K562 (cell line): ENCODE measurements around the gene C17orf114.

Experiments used
- ATAC-seq: fragments of 200-7000 bp; cut with Tn5 transposase; 3 replicates; pipeline ENCODE4 v1.9.1; 2020; ENCODE audit warnings: moderate library complexity
- BruUV-seq: library from RNA; stranded (reverse); fragments of 400-500 nt; replicated peaks from 2 replicates; lab custom pipeline; 2021; lab: Mats Ljungman, UMichigan
- CTCF ChIA-PET: fragments of 300-600 bp; formaldehyde crosslinking; extraction: SDS; loops from one replicate; lab custom pipeline; 2021; ENCODE audit warnings: low intra/inter-chr PET ratio; lab: Yijun Ruan, JAX
- POLR2A ChIA-PET: fragments of 300-600, 350-650 bp; sonication (Branson Sonifier 250); formaldehyde crosslinking; extraction: SDS; loops from one replicate; lab custom pipeline; 2021; ENCODE audit warnings: antibody characterized with exemption, inconsistent platforms; lab: Yijun Ruan, JAX
- DNase-seq, 4 experiments: peaks; one replicate each; pipeline versions ENCODE4 v3.0.0 to v3.0.0-alpha.2; 2011 to 2018; ENCODE audit warnings: low spot score in 3 of 4, mixed read lengths in 3 of 4; ENCODE audit errors: extremely low read depth in 1 of 4
- FAIRE-seq: peaks from 2 replicates; lab custom pipeline; 2011; peaks lifted over from hg19 to GRCh38; lab: Jason Lieb, UNC
- H2AFZ ChIP-seq: 2 replicates; pipeline ENCODE4 v1.6.0; 2011; ENCODE audit warnings: low read depth, low read length, control low read depth, inconsistent platforms
- H3K27ac ChIP-seq: fragments of 200-600 bp; 3 replicates; pipeline ENCODE4 v1.8.0; 2011; ENCODE audit warnings: low read depth, mild to moderate bottlenecking, control low read depth, inconsistent platforms, low read length, moderate library complexity, mixed read lengths; ENCODE audit errors: extremely low read depth
- H3K27me3 ChIP-seq, 2 experiments: fragments of 300-600 bp in 1 of 2; 2 replicates in 1 of 2; 3 replicates in 1 of 2; pipeline versions ENCODE4 v1.6.0 to v1.8.0; 2011; ENCODE audit warnings: inconsistent platforms in 2 of 2, low read length in 2 of 2, mild to moderate bottlenecking in 1 of 2, mixed read lengths in 1 of 2, moderate library complexity in 1 of 2; ENCODE audit not compliant: control insufficient read depth in 2 of 2, insufficient read depth in 2 of 2
- H3K36me3 ChIP-seq: fragments of 300-600 bp; 3 replicates; pipeline ENCODE4 v1.8.0; 2011; ENCODE audit warnings: mild to moderate bottlenecking, low read length, inconsistent platforms; ENCODE audit not compliant: control insufficient read depth, insufficient read depth
- H3K4me1 ChIP-seq, 2 experiments: fragments of 200-600 bp in 1 of 2; replicated peaks in 1 of 2; 2 replicates in 1 of 2; 3 replicates in 1 of 2; pipeline versions ENCODE4 v1.5.1 to v1.8.0; 2011; ENCODE audit warnings: inconsistent platforms in 2 of 2, low read length in 2 of 2, mild to moderate bottlenecking in 1 of 2, mixed read lengths in 1 of 2, moderate library complexity in 1 of 2; ENCODE audit not compliant: control insufficient read depth in 2 of 2, insufficient read depth in 2 of 2
- H3K4me2 ChIP-seq: 2 replicates; pipeline ENCODE4 v1.6.1; 2011; ENCODE audit warnings: low read length, control low read depth, inconsistent platforms, mixed read lengths; ENCODE audit not compliant: insufficient read depth
- H3K4me3 ChIP-seq: fragments of 200-600 bp; sonication (generic), shearing (Covaris generic); 2 replicates; pipeline ENCODE4 v1.5.1; 2016; ENCODE audit warnings: control low read depth, inconsistent platforms
- H3K79me2 ChIP-seq: fragments of 200-600 bp; 3 replicates; pipeline ENCODE4 v1.8.0; 2011; ENCODE audit warnings: low read length, inconsistent platforms; ENCODE audit not compliant: control insufficient read depth, insufficient read depth
- H3K9ac ChIP-seq, 2 experiments: 2 replicates each; pipeline versions ENCODE4 v1.6.0 to v1.6.1; 2011; ENCODE audit warnings: low read depth in 2 of 2, low read length in 2 of 2, control low read depth in 1 of 2, inconsistent platforms in 1 of 2, mild to moderate bottlenecking in 1 of 2, mixed read lengths in 1 of 2; ENCODE audit not compliant: insufficient read depth in 1 of 2
- H3K9me1 ChIP-seq: one replicate; pipeline ENCODE4 v1.6.0; 2011; ENCODE audit warnings: inconsistent platforms, mild to moderate bottlenecking, low read length, moderate library complexity; ENCODE audit not compliant: control insufficient read depth, insufficient read depth
- H3K9me3 ChIP-seq: replicated peaks from 2 replicates; pipeline ENCODE4 v1.5.1; 2011; ENCODE audit warnings: low read depth, low read length, inconsistent platforms; ENCODE audit not compliant: control insufficient read depth, insufficient read depth
- H4K20me1 ChIP-seq: replicated peaks from 2 replicates; pipeline ENCODE4 v1.6.1; 2011; ENCODE audit warnings: low read length, inconsistent platforms, mixed read lengths; ENCODE audit not compliant: control insufficient read depth, insufficient read depth
- ETV5 ChIP-seq: sonication (generic); formaldehyde crosslinking; IDR thresholded peaks from 2 replicates; pipeline ENCODE4 v1.4.0; 2020; ENCODE audit warnings: low read depth, mild to moderate bottlenecking, missing genetic modification reagents
- HNRNPK ChIP-seq: fragments of 200-400 bp; formaldehyde crosslinking; IDR thresholded peaks from one replicate; pipeline ENCODE4 v1.6.1; 2018; ENCODE audit warnings: mild to moderate bottlenecking, low read depth, low read length; ENCODE audit not compliant: poor library complexity, severe bottlenecking
- KDM2B ChIP-seq: fragments of 250-450 bp; sonication (Bioruptor Pico); IDR thresholded peaks from 2 replicates; pipeline ENCODE4 v1.8.0; 2021; ENCODE audit warnings: mild to moderate bottlenecking, moderate library complexity
- ZNF143 ChIP-seq: sonication (generic); formaldehyde crosslinking; IDR thresholded peaks from 2 replicates; pipeline ENCODE4 v1.9.0; 2022; ENCODE audit warnings: mild to moderate bottlenecking, missing genetic modification reagents
- ZNF146 ChIP-seq: IDR thresholded peaks from one replicate; pipeline ENCODE4 v1.6.1; 2018; ENCODE audit warnings: missing compliant biosample characterization; ENCODE audit not compliant: unreplicated experiment
- ZNF407 ChIP-seq: fragments of 450-650 bp; IDR thresholded peaks from 2 replicates; pipeline ENCODE4 v1.6.1; 2016; ENCODE audit warnings: low read depth
- ZNF699 ChIP-seq: fragments of 250-450 bp; sonication (Bioruptor Pico); IDR thresholded peaks from 2 replicates; pipeline ENCODE4 v1.8.0; 2021; ENCODE audit warnings: mild to moderate bottlenecking, moderate library complexity; ENCODE audit not compliant: insufficient replicate concordance
- WGBS: fragments of 100-300 bp; shearing (Covaris generic); methylation state at CpG from one replicate; pipeline ENCODE4 v1.1.6; 2016; ENCODE audit warnings: low coverage, mixed read lengths; ENCODE audit not compliant: insufficient coverage; ENCODE audit errors: missing lambda C conversion rate; 5-methylcytosine and 5-hydroxymethylcytosine counted together
- in situ Hi-C: fragments of 300-500 bp; cut with MboI; formaldehyde crosslinking; loops from 4 replicates; pipeline ENCODE4 v1.15.0; 2018; ENCODE audit warnings: inconsistent platforms, mixed read lengths
- intact Hi-C: fragments of 100-400 bp; cut with micrococcal nuclease; formaldehyde crosslinking; loops from 2 replicates; pipeline ENCODE4 v1.14.2; 2022
- TF ChIP-seq, protein P1 (sequence below), 3 experiments: fragments of 200-800 bp in 1 of 3; sonication (Bioruptor generic) in 1 of 3; sonication (generic) in 1 of 3; formaldehyde crosslinking in 1 of 3; IDR thresholded peaks; 2 replicates each; pipeline versions ENCODE4 v1.6.1 to v1.8.0; 2016 to 2022; ENCODE audit warnings: mild to moderate bottlenecking in 2 of 3, missing compliant biosample characterization in 2 of 3, missing genetic modification characterization in 2 of 3, missing genetic modification reagents in 1 of 3
- TF ChIP-seq, protein P2 (sequence below): fragments of 250-450 bp; sonication (Bioruptor Pico); IDR thresholded peaks from 2 replicates; pipeline ENCODE4 v1.5.0; 2021

C17orf114 gene

GRCh38 chr17:4769628-4770027 lies 32.5 kb downstream of the C17orf114 start (continued):
- TF ChIP-seq, protein P1, sequence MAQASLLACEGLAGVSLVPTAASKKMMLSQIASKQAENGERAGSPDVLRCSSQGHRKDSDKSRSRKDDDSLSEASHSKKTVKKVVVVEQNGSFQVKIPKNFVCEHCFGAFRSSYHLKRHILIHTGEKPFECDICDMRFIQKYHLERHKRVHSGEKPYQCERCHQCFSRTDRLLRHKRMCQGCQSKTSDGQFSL (CRISPR knock-in tag; IDR thresholded peaks at IDR 0.05) = no peak
- TF ChIP-seq, protein P1 (tag; IDR thresholded peaks at IDR 0.05) = no peak
- no peak for TF ChIP-seq HNRNPK
- no peak for TF ChIP-seq KDM2B (CRISPR knock-in tag)
- TF ChIP-seq ZNF146 = no peak
- TF ChIP-seq ZNF143 (CRISPR knock-in tag) = no peak
- TF ChIP-seq, all 486 proteins: peak for 0

- FAIRE-seq = no peak
- 10% methylated on average over 6 of the region's 6 CpGs for WGBS
- Histone ChIP-seq H3K9me1 (no peaks in the 10 kb centered on the region), H3K36me3 (no peaks in the 10 kb centered on the region), H3K4me2 (no peak overlapping the region), H2AFZ (no peak overlapping the region), H3K79me2 (no peaks in the 10 kb centered on the region), H3K9me3 (no peaks in the 10 kb centered on the region), H3K27ac (no peak overlapping the region), H3K4me3 (no peak overlapping the region), H3K9ac (no peak overlapping the region), H4K20me1 (no peaks in the 10 kb centered on the region), H3K27me3 (peaks cover 13 to 24% of the 10 kb centered on the region in 2 experiments), H3K4me1 (no peaks in the 10 kb centered on the region)
- ChIA-PET POLR2A (interaction anchor here (1.1 kb wide), 1 partner anchor 24 kb away, joined by 5 read pairs; no protein-coding TSS in a partner anchor), CTCF (no interaction called here)
- in situ Hi-C loops = no loop called here
- DNase-seq = no peak
- no peak for ATAC-seq
- intact Hi-C loops = no loop called here
- no TSS peak for BruUV-seq
- TF ChIP-seq, protein P2, sequence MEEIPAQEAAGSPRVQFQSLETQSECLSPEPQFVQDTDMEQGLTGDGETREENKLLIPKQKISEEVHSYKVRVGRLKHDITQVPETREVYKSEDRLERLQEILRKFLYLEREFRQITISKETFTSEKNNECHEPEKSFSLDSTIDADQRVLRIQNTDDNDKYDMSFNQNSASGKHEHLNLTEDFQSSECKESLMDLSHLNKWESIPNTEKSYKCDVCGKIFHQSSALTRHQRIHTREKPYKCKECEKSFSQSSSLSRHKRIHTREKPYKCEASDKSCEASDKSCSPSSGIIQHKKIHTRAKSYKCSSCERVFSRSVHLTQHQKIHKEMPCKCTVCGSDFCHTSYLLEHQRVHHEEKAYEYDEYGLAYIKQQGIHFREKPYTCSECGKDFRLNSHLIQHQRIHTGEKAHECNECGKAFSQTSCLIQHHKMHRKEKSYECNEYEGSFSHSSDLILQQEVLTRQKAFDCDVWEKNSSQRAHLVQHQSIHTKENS = no peak
- no peak for TF ChIP-seq ZNF699 (CRISPR knock-in tag)
- no peak for TF ChIP-seq ZNF407
- no peak for TF ChIP-seq ETV5 (CRISPR knock-in tag)
Measured at GRCh38 chr17:4768298-4768697, 33.8 kb downstream of the C17orf114 start.
